B cell (primary cell): ENCODE data around the gene CASZ1. TPM values are rescaled to one million over a fixed set of nuclear protein-coding genes. Genes with fewer than 3 reads are reported as not detected.

Experiments
- ATAC-seq: fragments of 200-7000 bp; cut with Tn5 transposase; one replicate; pipeline ENCODE4 v1.10.0; 2021; ENCODE audit warnings: low read depth, mild to moderate bottlenecking, moderate number of reproducible peaks, moderate library complexity
- CTCF ChIA-PET: fragments of 350-600 bp; sonication (Branson Sonifier 250); formaldehyde crosslinking; loops from one replicate; lab custom pipeline; 2021; ENCODE audit warnings: antibody characterized with exemption, inconsistent platforms; lab: Charles Lee
- POLR2A ChIA-PET: fragments of 350-600 bp; sonication (Branson Sonifier 250); formaldehyde crosslinking; loops from one replicate; lab custom pipeline; 2021; ENCODE audit warnings: antibody characterized with exemption; lab: Charles Lee
- DNase-seq: peaks from one replicate; pipeline ENCODE4 v3.0.0; 2013
- H2AFZ ChIP-seq: 2 replicates; pipeline ENCODE4 v1.6.1; 2012; ENCODE audit warnings: mild to moderate bottlenecking, low read depth, low read length; ENCODE audit not compliant: insufficient read depth, poor library complexity, severe bottlenecking
- H3K27ac ChIP-seq, 2 donors: 1 replicate in 1 of 2; 2 replicates in 1 of 2; pipeline ENCODE4 v1.5.1; 2012 to 2013; ENCODE audit warnings: low read length in 2 of 2, mild to moderate bottlenecking in 2 of 2, moderate library complexity in 1 of 2
- H3K27me3 ChIP-seq, 4 experiments: fragments of 200-600 bp in 1 of 4; sonication (generic) in 1 of 4; replicated peaks in 1 of 4; 1 replicate in 2 of 4; 2 replicates in 2 of 4; pipeline versions ENCODE4 v1.6.1 to v1.7.0; 2013 to 2016; ENCODE audit warnings: low read length in 3 of 4, mild to moderate bottlenecking in 2 of 4, mixed read lengths in 1 of 4, moderate library complexity in 1 of 4; ENCODE audit not compliant: insufficient read depth in 4 of 4, control insufficient read depth in 3 of 4; ENCODE audit errors: control extremely low read depth in 1 of 4
- H3K36me3 ChIP-seq, 2 experiments: replicated peaks in 1 of 2; 1 replicate in 1 of 2; 2 replicates in 1 of 2; pipeline versions ENCODE4 v1.6.1 to v1.7.1; 2013; ENCODE audit warnings: low read length in 1 of 2; ENCODE audit not compliant: insufficient read depth in 2 of 2, control insufficient read depth in 1 of 2; ENCODE audit errors: control extremely low read depth in 1 of 2, extremely low read depth in 1 of 2
- H3K4me1 ChIP-seq, 2 donors: fragments of 200-600 bp in 1 of 2; sonication (generic) in 1 of 2; 1 replicate in 1 of 2; 2 replicates in 1 of 2; pipeline versions ENCODE4 v1.5.1 to v1.6.1; 2013 to 2017; ENCODE audit warnings: low read length in 2 of 2; ENCODE audit not compliant: control insufficient read depth in 2 of 2, insufficient read depth in 2 of 2
- H3K4me2 ChIP-seq: replicated peaks from 2 replicates; pipeline ENCODE3; 2012; ENCODE audit warnings: mild to moderate bottlenecking, low read depth, low read length; ENCODE audit not compliant: poor library complexity, severe bottlenecking
- H3K4me3 ChIP-seq, 5 experiments: fragments of 200-600 bp in 1 of 5; sonication (generic) in 1 of 5; 1 replicate in 3 of 5; 2 replicates in 2 of 5; pipeline versions ENCODE4 v1.5.1 to v1.7.0; 2011 to 2016; ENCODE audit warnings: low read length in 4 of 5, mild to moderate bottlenecking in 4 of 5, low read depth in 2 of 5, control low read depth in 1 of 5, moderate library complexity in 1 of 5; ENCODE audit not compliant: insufficient read depth in 1 of 5; ENCODE audit errors: control extremely low read depth in 1 of 5, extremely low read depth in 1 of 5
- H3K79me2 ChIP-seq: fragments of 200-600 bp; sonication (generic); one replicate; pipeline ENCODE4 v1.6.0; 2016; ENCODE audit warnings: low read length; ENCODE audit not compliant: control insufficient read depth, insufficient read depth
- H3K9ac ChIP-seq: fragments of 200-600 bp; sonication (generic); 2 replicates; pipeline ENCODE4 v1.6.1; 2017; ENCODE audit warnings: mild to moderate bottlenecking, low read length, moderate library complexity
- H3K9me3 ChIP-seq, 3 donors: one replicate each; pipeline versions ENCODE4 v1.6.1 to v1.7.1; 2013; ENCODE audit warnings: low read length in 2 of 3; ENCODE audit not compliant: control insufficient read depth in 2 of 3, insufficient read depth in 1 of 3; ENCODE audit errors: control extremely low read depth in 1 of 3
- H4K20me1 ChIP-seq: 2 replicates; pipeline ENCODE4 v1.6.0; 2012; ENCODE audit warnings: mild to moderate bottlenecking, low read length; ENCODE audit not compliant: insufficient read depth, control insufficient read depth, poor library complexity, severe bottlenecking
- H3K27ac Mint-ChIP-seq: one replicate; pipeline ENCODE4 v1.8.0; 2021; ENCODE audit warnings: mixed read lengths
- H3K27me3 Mint-ChIP-seq: one replicate; pipeline ENCODE4 v1.8.0; 2021; ENCODE audit warnings: mixed read lengths
- H3K4me1 Mint-ChIP-seq: one replicate; pipeline ENCODE4 v1.8.0; 2021; ENCODE audit warnings: mixed read lengths
- H3K4me3 Mint-ChIP-seq: one replicate; pipeline ENCODE4 v1.8.0; 2021; ENCODE audit warnings: mixed read lengths
- H3K9me3 Mint-ChIP-seq: one replicate; pipeline ENCODE4 v1.8.0; 2022; ENCODE audit warnings: mixed read lengths; ENCODE audit not compliant: insufficient read depth
- CTCF ChIP-seq: fragments of 200-600 bp; IDR thresholded peaks from one replicate; pipeline ENCODE4 v1.8.0; 2022; ENCODE audit warnings: antibody characterized with exemption, mild to moderate bottlenecking
- EZH2 ChIP-seq: IDR thresholded peaks from 2 replicates; pipeline ENCODE4 v1.6.1; 2012; ENCODE audit warnings: borderline replicate concordance, low read depth, mild to moderate bottlenecking, moderate library complexity, low read length; ENCODE audit not compliant: insufficient read depth, poor library complexity, severe bottlenecking
- WGBS: methylation state at CpG from one replicate; pipeline ENCODE4 v1.1.5; 2013; ENCODE audit warnings: missing lambda C conversion rate; ENCODE audit not compliant: insufficient coverage; 5-methylcytosine and 5-hydroxymethylcytosine counted together
- intact Hi-C: fragments of 100-400 bp; cut with micrococcal nuclease; formaldehyde crosslinking; loops from one replicate; pipeline ENCODE4 v1.10.0; 2022
- polyA plus RNA-seq: library from polyadenylated mRNA; depleted of rRNA; stranded (reverse); fragments of >200 nt; gene quantifications from 2 replicates; pipeline ENCODE4 v1.2.3, GENCODE V29; 2012
- total RNA-seq, 2 donors: library from RNA; stranded (reverse); fragments of 120-200 nt in 1 of 2; gene quantifications; 1 replicate in 1 of 2; 2 replicates in 1 of 2; pipeline versions ENCODE4 v1.2.3 to v1.2.4, GENCODE V29; 2013 to 2022

The CASZ1 gene
- total and polyA plus RNA-seq, 2 donors (not counting 1 experiment from before 2014, with no cell fraction given), result 9.5 to 27.2 TPM

- DNase-seq, result no peak
- Histone ChIP-seq H3K9me3 (no peaks in the 10 kb centered on the region), H4K20me1 (no peaks in the 10 kb centered on the region), H3K4me1 (no peaks in the 10 kb centered on the region), H3K9ac (no peak overlapping the region), H3K36me3 (no peaks in the 10 kb centered on the region), H3K4me2 (no peak overlapping the region), H3K4me3 (no peak overlapping the region), H3K27me3 (no peaks in the 10 kb centered on the region), H3K79me2 (no peaks in the 10 kb centered on the region), H2AFZ (no peak overlapping the region), H3K27ac (no peak overlapping the region)
- ChIA-PET POLR2A (no interaction called here), CTCF (no interaction called here)
- 95% methylated on average over 7 of the region's 8 CpGs for WGBS
- peaks cover under 1% of the 10 kb centered on the region for H3K27me3 Mint-ChIP-seq
- ATAC-seq, result no peak
- H3K27ac Mint-ChIP-seq, result no peak overlapping the region
- H3K4me1 Mint-ChIP-seq, result no peaks in the 10 kb centered on the region
- intact Hi-C loops, result no loop called here
- no peak for TF ChIP-seq EZH2
- no peak for TF ChIP-seq CTCF
- no peak overlapping the region for H3K4me3 Mint-ChIP-seq
- no peaks in the 10 kb centered on the region for H3K9me3 Mint-ChIP-seq
Observed at GRCh38 chr1:10781137-10781536, 15.3 kb downstream of the CASZ1 start.

GRCh38 chr1:10779841-10780240 is 16.6 kb downstream of the CASZ1 start:
- no peak overlapping the region for H3K4me2 ChIP-seq
- H3K4me3 Mint-ChIP-seq, result no peak overlapping the region
- TF ChIP-seq EZH2 (no peak), CTCF (no peak)
- no peaks in the 10 kb centered on the region for H3K4me1 Mint-ChIP-seq
- DNase-seq, result no peak
- no peak for ATAC-seq
- H3K4me3 ChIP-seq, result no peak overlapping the region
- CTCF ChIA-PET, result no interaction called here
- no peak overlapping the region for H3K27ac Mint-ChIP-seq
- no peaks in the 10 kb centered on the region for H3K36me3 ChIP-seq
- H3K27ac ChIP-seq, result no peak overlapping the region
- H2AFZ ChIP-seq, result no peak overlapping the region
- no peaks in the 10 kb centered on the region for H3K79me2 ChIP-seq
- no peaks in the 10 kb centered on the region for H3K9me3 Mint-ChIP-seq
- H3K9ac ChIP-seq, result no peak overlapping the region
- no peaks in the 10 kb centered on the region for H4K20me1 ChIP-seq
- no peaks in the 10 kb centered on the region for H3K27me3 ChIP-seq
- no peaks in the 10 kb centered on the region for H3K9me3 ChIP-seq
- intact Hi-C loops, result no loop called here
- H3K27me3 Mint-ChIP-seq, result no peaks in the 10 kb centered on the region
- 62% methylated on average over 7 of the region's 10 CpGs for WGBS
- POLR2A ChIA-PET, result no interaction called here
- H3K4me1 ChIP-seq, result no peaks in the 10 kb centered on the region
